NCI-H1694 treated with DMSO at 0.1 percent for 48 hours (cell line): ENCODE measurements around the gene EIF1AY.
"Not testable (repeated sequence)": the region's sequence is repeated elsewhere in the genome, so short reads cannot be mapped to it uniquely, and the experiment has no call there.

Source experiments
- DNase-seq: peaks from one replicate; lab custom pipeline; 2025; lab: John Stamatoyannopoulos, UW

The EIF1AY gene

GRCh38 chrY:20575531-20576121 is at the start of gene EIF1AY:
Gene EIF1AY (plus strand): TSS chrY:20575776. CDS start chrY:20575872, 96 bp downstream.
- no peak for DNase-seq

GRCh38 chrY:20528435-20528834 is 47.1 kb upstream of the EIF1AY start:
- DNase-seq, result no peak

GRCh38 chrY:20538186-20538585 is 37.4 kb upstream of the EIF1AY start:
- no peak for DNase-seq

- DNase-seq, result no peak
Observed at GRCh38 chrY:20538933-20539332, 36.6 kb upstream of the EIF1AY start.

GRCh38 chrY:20544451-20544960 is 31.1 kb upstream of the EIF1AY start:
- DNase-seq, result no peak

GRCh38 chrY:20546071-20546470 is 29.5 kb upstream of the EIF1AY start:
- DNase-seq, result no peak

GRCh38 chrY:20549289-20549688 is 26.3 kb upstream of the EIF1AY start:
- DNase-seq, result no peak

GRCh38 chrY:20551840-20552239 is 23.7 kb upstream of the EIF1AY start:
- DNase-seq, result no peak

- DNase-seq, result not testable (repeated sequence)
Observed at GRCh38 chrY:20552764-20553323, 22.7 kb upstream of the EIF1AY start.

- DNase-seq, result no peak
Observed at GRCh38 chrY:20555820-20556219, 19.8 kb upstream of the EIF1AY start.

- DNase-seq, result no peak
Observed at GRCh38 chrY:20558677-20559076, 16.9 kb upstream of the EIF1AY start.

GRCh38 chrY:20559873-20560512 is 15.6 kb upstream of the EIF1AY start:
- no peak for DNase-seq

- no peak for DNase-seq
Observed at GRCh38 chrY:20571306-20571705, 4.3 kb upstream of the EIF1AY start.

- DNase-seq, result no peak
Observed at GRCh38 chrY:20576506-20576905, 930 bp downstream of the EIF1AY start.

- DNase-seq, result no peak
Observed at GRCh38 chrY:20578206-20578605, 2.6 kb downstream of the EIF1AY start.

GRCh38 chrY:20581687-20582086 is 6.1 kb downstream of the EIF1AY start:
- no peak for DNase-seq

- no peak for DNase-seq
Observed at GRCh38 chrY:20586161-20586560, 10.6 kb downstream of the EIF1AY start.
